WTC11 (cell line): ENCODE results near the gene TUBGCP3. TPM values are rescaled to one million over a fixed set of nuclear protein-coding genes. Genes with fewer than 3 reads are reported as not detected.

Experiments
- ATAC-seq: fragments of 200-7000 bp; cut with Tn5 transposase; 2 replicates; pipeline ENCODE4 v1.10.0; 2021; ENCODE audit warnings: mild to moderate bottlenecking, moderate library complexity
- CTCF ChIA-PET: fragments of 300-600 bp; sonication (Branson Sonifier 250); formaldehyde crosslinking; loops from one replicate; lab custom pipeline; 2021; ENCODE audit warnings: antibody characterized with exemption; lab: Charles Lee
- POLR2A ChIA-PET: fragments of 350-600 bp; sonication (Branson Sonifier 250); formaldehyde crosslinking; loops from one replicate; lab custom pipeline; 2021; ENCODE audit warnings: antibody characterized with exemption; lab: Charles Lee
- DNase-seq: peaks from one replicate; pipeline ENCODE4 v3.0.0; 2021; ENCODE audit warnings: low spot score
- H3K27ac Mint-ChIP-seq: 2 replicates; pipeline ENCODE4 v1.8.0; 2021; ENCODE audit warnings: mixed read lengths
- H3K27me3 Mint-ChIP-seq: 2 replicates; pipeline ENCODE4 v1.8.0; 2021; ENCODE audit warnings: low read depth, mild to moderate bottlenecking, moderate library complexity, mixed read lengths
- H3K36me3 Mint-ChIP-seq: 2 replicates; pipeline ENCODE4 v1.8.0; 2021; ENCODE audit warnings: mixed read lengths
- H3K4me1 Mint-ChIP-seq: 2 replicates; pipeline ENCODE4 v1.8.0; 2022; ENCODE audit warnings: mixed read lengths
- H3K4me3 Mint-ChIP-seq: 2 replicates; pipeline ENCODE4 v1.8.0; 2021; ENCODE audit warnings: mild to moderate bottlenecking, moderate library complexity, mixed read lengths
- H3K9me3 Mint-ChIP-seq: 2 replicates; pipeline ENCODE4 v1.8.0; 2021; ENCODE audit warnings: mixed read lengths
- AR ChIP-seq: fragments of 250-450 bp; sonication (Bioruptor Pico); IDR thresholded peaks from 2 replicates; pipeline ENCODE4 v1.9.0; 2021; ENCODE audit warnings: mild to moderate bottlenecking
- ATF1 ChIP-seq: sonication (generic); formaldehyde crosslinking; IDR thresholded peaks from 2 replicates; pipeline ENCODE4 v1.8.1; 2023; ENCODE audit warnings: mild to moderate bottlenecking, moderate library complexity, missing genetic modification reagents
- E2F4 ChIP-seq: sonication (generic); formaldehyde crosslinking; IDR thresholded peaks from 2 replicates; pipeline ENCODE4 v1.8.1; 2022; ENCODE audit warnings: low read depth, mild to moderate bottlenecking, moderate library complexity, missing genetic modification reagents, borderline replicate concordance
- E2F5 ChIP-seq: sonication (generic); formaldehyde crosslinking; IDR thresholded peaks from 2 replicates; pipeline ENCODE4 v1.8.1; 2022; ENCODE audit warnings: mild to moderate bottlenecking, moderate library complexity, missing genetic modification reagents
- ERG ChIP-seq: fragments of 250-450 bp; sonication (Bioruptor Pico); IDR thresholded peaks from 2 replicates; pipeline ENCODE4 v1.8.0; 2021; ENCODE audit warnings: mild to moderate bottlenecking
- FOXJ3 ChIP-seq: sonication (generic); formaldehyde crosslinking; IDR thresholded peaks from 2 replicates; pipeline ENCODE4 v1.9.0; 2021; ENCODE audit warnings: missing genetic modification reagents, mild to moderate bottlenecking, borderline replicate concordance
- FOXP1 ChIP-seq: sonication (generic); formaldehyde crosslinking; IDR thresholded peaks from 2 replicates; pipeline ENCODE4 v1.8.0; 2022; ENCODE audit warnings: missing genetic modification reagents, mild to moderate bottlenecking, moderate library complexity, borderline replicate concordance
- GTF2I ChIP-seq: fragments of 250-450 bp; sonication (Bioruptor Pico); conservative IDR thresholded peaks from 2 replicates; pipeline ENCODE4 v1.4.0; 2021; ENCODE audit warnings: mild to moderate bottlenecking
- KAT7 ChIP-seq: sonication (generic); formaldehyde crosslinking; IDR thresholded peaks from 2 replicates; pipeline ENCODE4 v1.8.1; 2023; ENCODE audit warnings: missing genetic modification reagents, mild to moderate bottlenecking, borderline replicate concordance
- MYBL2 ChIP-seq: sonication (generic); formaldehyde crosslinking; IDR thresholded peaks from 2 replicates; pipeline ENCODE4 v1.8.1; 2023; ENCODE audit warnings: mild to moderate bottlenecking, moderate library complexity, missing genetic modification reagents
- NFE2L1 ChIP-seq: sonication (generic); formaldehyde crosslinking; IDR thresholded peaks from 2 replicates; pipeline ENCODE4 v1.8.1; 2023; ENCODE audit warnings: missing genetic modification reagents
- NFYB ChIP-seq: sonication (generic); formaldehyde crosslinking; conservative IDR thresholded peaks from 2 replicates; pipeline ENCODE4 v1.8.0; 2022; ENCODE audit warnings: low read depth, missing genetic modification reagents
- NR3C1 ChIP-seq: sonication (generic); formaldehyde crosslinking; conservative IDR thresholded peaks from 2 replicates; pipeline ENCODE4 v1.8.1; 2023; ENCODE audit warnings: low read depth, mild to moderate bottlenecking, missing genetic modification reagents
- RORB ChIP-seq: fragments of 250-450 bp; sonication (Bioruptor Pico); IDR thresholded peaks from 2 replicates; pipeline ENCODE4 v1.9.0; 2021; ENCODE audit warnings: mild to moderate bottlenecking
- TCF7 ChIP-seq: sonication (generic); formaldehyde crosslinking; IDR thresholded peaks from 2 replicates; pipeline ENCODE4 v1.8.0; 2022; ENCODE audit warnings: mild to moderate bottlenecking, low read depth, missing genetic modification reagents, moderate library complexity
- ZNF121 ChIP-seq: sonication (generic); formaldehyde crosslinking; IDR thresholded peaks from 2 replicates; pipeline ENCODE4 v1.8.0; 2023; ENCODE audit warnings: missing genetic modification reagents
- ZNF263 ChIP-seq: sonication (generic); formaldehyde crosslinking; IDR thresholded peaks from 2 replicates; pipeline ENCODE4 v1.8.1; 2022; ENCODE audit warnings: low read depth, mild to moderate bottlenecking, moderate library complexity, missing genetic modification reagents
- ZNF416 ChIP-seq: fragments of 250-450 bp; sonication (Bioruptor Pico); IDR thresholded peaks from 2 replicates; pipeline ENCODE4 v1.9.0; 2021; ENCODE audit warnings: mild to moderate bottlenecking, inconsistent platforms
- ZNF512 ChIP-seq: sonication (generic); formaldehyde crosslinking; IDR thresholded peaks from 2 replicates; pipeline ENCODE4 v1.8.1; 2022; ENCODE audit warnings: missing genetic modification reagents, borderline replicate concordance
- ZNF671 ChIP-seq: fragments of 250-450 bp; sonication (Bioruptor Pico); IDR thresholded peaks from 2 replicates; pipeline ENCODE4 v1.8.0; 2021; ENCODE audit warnings: mild to moderate bottlenecking
- total RNA-seq: library from RNA; stranded (reverse); gene quantifications from 3 replicates; pipeline ENCODE4 v1.2.3, GENCODE V29; 2021

Gene TUBGCP3
- total RNA-seq, 1 experiment from 2014 or later, result 29.9 TPM

- H3K9me3 Mint-ChIP-seq, result peaks cover 14% of the 10 kb centered on the region
- ATAC-seq, result no peak
- H3K27ac Mint-ChIP-seq, result peak overlapping the region; percentile 66; the same call in 1 of the 2 replicates
- H3K27me3 Mint-ChIP-seq, result no peaks in the 10 kb centered on the region
- TF ChIP-seq ATF1 (CRISPR knock-in tag) (no peak), E2F5 (no peak), ZNF416 (CRISPR knock-in tag) (no peak), E2F4 (CRISPR knock-in tag) (no peak), AR (CRISPR knock-in tag) (no peak), RORB (CRISPR knock-in tag) (no peak), FOXP1 (CRISPR knock-in tag) (no peak), ZNF671 (no peak), MYBL2 (CRISPR knock-in tag) (no peak), ERG (CRISPR knock-in tag) (no peak), NR3C1 (CRISPR knock-in tag) (no peak), NFE2L1 (CRISPR knock-in tag) (no peak), TCF7 (no peak)
- TF ChIP-seq, all 79 proteins: peak for 0
- POLR2A ChIA-PET, result no interaction called here
- no peak overlapping the region for H3K4me3 Mint-ChIP-seq
- no peak for DNase-seq
- H3K4me1 Mint-ChIP-seq, result peaks cover 39% of the 10 kb centered on the region
- CTCF ChIA-PET, result interaction anchor here (1.2 kb wide), 1 partner anchor 29 kb away, joined by 4 read pairs; no protein-coding TSS in a partner anchor
- peaks cover 16% of the 10 kb centered on the region for H3K36me3 Mint-ChIP-seq
Measured at GRCh38 chr13:112576191-112576590, 11.8 kb downstream of the TUBGCP3 start.

- Mint-ChIP-seq H3K4me3 (no peak overlapping the region), H3K27me3 (no peaks in the 10 kb centered on the region), H3K9me3 (peaks cover 11% of the 10 kb centered on the region), H3K27ac (peak overlapping the region; percentile 63; the same call in 1 of the 2 replicates), H3K36me3 (peaks cover 16% of the 10 kb centered on the region), H3K4me1 (peaks cover 39% of the 10 kb centered on the region)
- ChIA-PET POLR2A (no interaction called here), CTCF (interaction anchor here (0.5 to 1.2 kb wide), 2 partner anchors 30 to 73 kb away, joined by 3 to 4 read pairs; no protein-coding TSS in a partner anchor)
- peak; percentile 94 for ATAC-seq
- DNase-seq, result peak; percentile 47
- TF ChIP-seq ZNF121 (CRISPR knock-in tag) (0 out of 2 replicates have a peak, but pooled peaks have one; percentile 52), ZNF671 (no peak), KAT7 (no peak)
Measured at GRCh38 chr13:112575675-112576074, 12.3 kb downstream of the TUBGCP3 start.

GRCh38 chr13:112574834-112575613 is 12.9 kb downstream of the TUBGCP3 start:
- peaks cover 39% of the 10 kb centered on the region for H3K4me1 Mint-ChIP-seq
- H3K27me3 Mint-ChIP-seq, result no peaks in the 10 kb centered on the region
- ATAC-seq, result no peak
- H3K4me3 Mint-ChIP-seq, result no peak overlapping the region
- ChIA-PET CTCF (interaction anchor here (0.5 to 1.2 kb wide), 2 partner anchors 31 to 74 kb away, joined by 3 to 4 read pairs; no protein-coding TSS in a partner anchor), POLR2A (no interaction called here)
- no peak for DNase-seq
- H3K27ac Mint-ChIP-seq, result peak overlapping the region; percentile 63
- H3K9me3 Mint-ChIP-seq, result peaks cover 10% of the 10 kb centered on the region
- TF ChIP-seq ZNF512 (CRISPR knock-in tag) (no peak), NFYB (CRISPR knock-in tag) (no peak), GTF2I (CRISPR knock-in tag) (no peak), E2F4 (CRISPR knock-in tag) (no peak), FOXJ3 (CRISPR knock-in tag) (no peak), ZNF263 (CRISPR knock-in tag) (no peak)
- H3K36me3 Mint-ChIP-seq, result peaks cover 15% of the 10 kb centered on the region
